Keratinocyte (primary cell): Measurements from ENCODE around the gene SRPK2.

Source experiments
- EZH2 ChIP-seq: IDR thresholded peaks from one replicate; pipeline ENCODE4 v1.6.1; 2012; ENCODE audit warnings: inconsistent platforms, mild to moderate bottlenecking, low read length, moderate library complexity
- TF ChIP-seq, protein P1 (sequence below), 3 experiments: IDR thresholded peaks in 1 of 3; conservative IDR thresholded peaks in 1 of 3; optimal IDR thresholded peaks in 1 of 3; 2 replicates in 2 of 3; 3 replicates in 1 of 3; pipeline versions ENCODE3 to v1.5.1; 2011; ENCODE audit warnings: low read length in 3 of 3, mild to moderate bottlenecking in 3 of 3, moderate library complexity in 2 of 3, control low read depth in 1 of 3, inconsistent platforms in 1 of 3; ENCODE audit not compliant: insufficient read depth in 2 of 3; ENCODE audit errors: extremely low read depth in 1 of 3

GRCh38 chr7:105132835-105133234 lies 255.9 kb downstream of the SRPK2 start:
- TF ChIP-seq, protein P1, sequence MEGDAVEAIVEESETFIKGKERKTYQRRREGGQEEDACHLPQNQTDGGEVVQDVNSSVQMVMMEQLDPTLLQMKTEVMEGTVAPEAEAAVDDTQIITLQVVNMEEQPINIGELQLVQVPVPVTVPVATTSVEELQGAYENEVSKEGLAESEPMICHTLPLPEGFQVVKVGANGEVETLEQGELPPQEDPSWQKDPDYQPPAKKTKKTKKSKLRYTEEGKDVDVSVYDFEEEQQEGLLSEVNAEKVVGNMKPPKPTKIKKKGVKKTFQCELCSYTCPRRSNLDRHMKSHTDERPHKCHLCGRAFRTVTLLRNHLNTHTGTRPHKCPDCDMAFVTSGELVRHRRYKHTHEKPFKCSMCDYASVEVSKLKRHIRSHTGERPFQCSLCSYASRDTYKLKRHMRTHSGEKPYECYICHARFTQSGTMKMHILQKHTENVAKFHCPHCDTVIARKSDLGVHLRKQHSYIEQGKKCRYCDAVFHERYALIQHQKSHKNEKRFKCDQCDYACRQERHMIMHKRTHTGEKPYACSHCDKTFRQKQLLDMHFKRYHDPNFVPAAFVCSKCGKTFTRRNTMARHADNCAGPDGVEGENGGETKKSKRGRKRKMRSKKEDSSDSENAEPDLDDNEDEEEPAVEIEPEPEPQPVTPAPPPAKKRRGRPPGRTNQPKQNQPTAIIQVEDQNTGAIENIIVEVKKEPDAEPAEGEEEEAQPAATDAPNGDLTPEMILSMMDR (optimal IDR thresholded peaks at IDR 0.05 in 1 of 3, IDR thresholded peaks at IDR 0.05 in 1 of 3, conservative IDR thresholded peaks at IDR 0.05 in 1 of 3; ENCODE audit: extremely low read depth in 1 of 3, insufficient read depth in 2 of 3, low read length in 3 of 3) = no peak
- no peak for TF ChIP-seq EZH2
